Measurements from ENCODE around the gene COBL.

DNA sequence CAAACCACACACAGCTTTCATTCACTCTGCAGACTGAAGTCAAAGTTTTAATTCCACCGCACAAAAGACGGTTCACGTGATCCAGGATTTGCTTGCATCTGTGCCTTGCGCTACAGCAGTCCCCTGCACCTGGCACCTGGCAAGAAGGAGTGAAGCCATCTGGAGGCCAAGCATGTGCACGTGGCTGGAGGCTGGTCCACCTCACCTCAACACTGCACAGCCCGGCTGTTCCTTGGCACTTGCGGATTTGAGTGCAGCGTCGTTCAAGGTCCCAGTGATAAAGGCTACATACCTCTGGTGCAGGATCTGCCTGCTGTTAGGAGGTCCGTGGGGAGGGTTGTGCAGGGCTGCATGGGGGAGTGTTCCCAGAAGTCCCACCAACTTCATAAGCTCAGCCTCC is 285.4 kb downstream of the COBL start:
- TF ChIP-seq, protein P1, sequence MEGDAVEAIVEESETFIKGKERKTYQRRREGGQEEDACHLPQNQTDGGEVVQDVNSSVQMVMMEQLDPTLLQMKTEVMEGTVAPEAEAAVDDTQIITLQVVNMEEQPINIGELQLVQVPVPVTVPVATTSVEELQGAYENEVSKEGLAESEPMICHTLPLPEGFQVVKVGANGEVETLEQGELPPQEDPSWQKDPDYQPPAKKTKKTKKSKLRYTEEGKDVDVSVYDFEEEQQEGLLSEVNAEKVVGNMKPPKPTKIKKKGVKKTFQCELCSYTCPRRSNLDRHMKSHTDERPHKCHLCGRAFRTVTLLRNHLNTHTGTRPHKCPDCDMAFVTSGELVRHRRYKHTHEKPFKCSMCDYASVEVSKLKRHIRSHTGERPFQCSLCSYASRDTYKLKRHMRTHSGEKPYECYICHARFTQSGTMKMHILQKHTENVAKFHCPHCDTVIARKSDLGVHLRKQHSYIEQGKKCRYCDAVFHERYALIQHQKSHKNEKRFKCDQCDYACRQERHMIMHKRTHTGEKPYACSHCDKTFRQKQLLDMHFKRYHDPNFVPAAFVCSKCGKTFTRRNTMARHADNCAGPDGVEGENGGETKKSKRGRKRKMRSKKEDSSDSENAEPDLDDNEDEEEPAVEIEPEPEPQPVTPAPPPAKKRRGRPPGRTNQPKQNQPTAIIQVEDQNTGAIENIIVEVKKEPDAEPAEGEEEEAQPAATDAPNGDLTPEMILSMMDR (IDR thresholded peaks at IDR 0.05): no peak
- no peak for TF ChIP-seq POLR2AphosphoS5 (IDR thresholded peaks at IDR 0.05; ENCODE audit: low read depth, low read length)
- TF ChIP-seq, protein P2, sequence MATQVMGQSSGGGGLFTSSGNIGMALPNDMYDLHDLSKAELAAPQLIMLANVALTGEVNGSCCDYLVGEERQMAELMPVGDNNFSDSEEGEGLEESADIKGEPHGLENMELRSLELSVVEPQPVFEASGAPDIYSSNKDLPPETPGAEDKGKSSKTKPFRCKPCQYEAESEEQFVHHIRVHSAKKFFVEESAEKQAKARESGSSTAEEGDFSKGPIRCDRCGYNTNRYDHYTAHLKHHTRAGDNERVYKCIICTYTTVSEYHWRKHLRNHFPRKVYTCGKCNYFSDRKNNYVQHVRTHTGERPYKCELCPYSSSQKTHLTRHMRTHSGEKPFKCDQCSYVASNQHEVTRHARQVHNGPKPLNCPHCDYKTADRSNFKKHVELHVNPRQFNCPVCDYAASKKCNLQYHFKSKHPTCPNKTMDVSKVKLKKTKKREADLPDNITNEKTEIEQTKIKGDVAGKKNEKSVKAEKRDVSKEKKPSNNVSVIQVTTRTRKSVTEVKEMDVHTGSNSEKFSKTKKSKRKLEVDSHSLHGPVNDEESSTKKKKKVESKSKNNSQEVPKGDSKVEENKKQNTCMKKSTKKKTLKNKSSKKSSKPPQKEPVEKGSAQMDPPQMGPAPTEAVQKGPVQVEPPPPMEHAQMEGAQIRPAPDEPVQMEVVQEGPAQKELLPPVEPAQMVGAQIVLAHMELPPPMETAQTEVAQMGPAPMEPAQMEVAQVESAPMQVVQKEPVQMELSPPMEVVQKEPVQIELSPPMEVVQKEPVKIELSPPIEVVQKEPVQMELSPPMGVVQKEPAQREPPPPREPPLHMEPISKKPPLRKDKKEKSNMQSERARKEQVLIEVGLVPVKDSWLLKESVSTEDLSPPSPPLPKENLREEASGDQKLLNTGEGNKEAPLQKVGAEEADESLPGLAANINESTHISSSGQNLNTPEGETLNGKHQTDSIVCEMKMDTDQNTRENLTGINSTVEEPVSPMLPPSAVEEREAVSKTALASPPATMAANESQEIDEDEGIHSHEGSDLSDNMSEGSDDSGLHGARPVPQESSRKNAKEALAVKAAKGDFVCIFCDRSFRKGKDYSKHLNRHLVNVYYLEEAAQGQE (IDR thresholded peaks at IDR 0.05; ENCODE audit: insufficient read depth in 1 of 2, low read depth in 2 of 2, low read length in 1 of 2): no peak
